SK-N-SH treated with all-trans-retinoic acid at 6 μM for 48 hours (cell line): ENCODE results near the gene TNS3.

Experiments
- ATAC-seq: fragments of 200-7000 bp; cut with Tn5 transposase; 3 replicates; pipeline ENCODE4 v1.9.1; 2020; ENCODE audit warnings: mild to moderate bottlenecking, moderate library complexity
- ARNTL ChIP-seq: fragments of 450-650 bp; formaldehyde crosslinking; IDR thresholded peaks from 2 replicates; pipeline ENCODE4 v1.5.0; 2020; ENCODE audit warnings: low read depth, mild to moderate bottlenecking, moderate library complexity, borderline replicate concordance
- BACH2 ChIP-seq: fragments of 250-450 bp; sonication (Bioruptor Pico); IDR thresholded peaks from 2 replicates; pipeline ENCODE4 v1.9.0; 2021; ENCODE audit warnings: mild to moderate bottlenecking, borderline replicate concordance
- CSDC2 ChIP-seq: fragments of 250-450 bp; sonication (Bioruptor Pico); IDR thresholded peaks from 2 replicates; pipeline ENCODE4 v1.5.0; 2020; ENCODE audit warnings: mild to moderate bottlenecking, moderate library complexity
- CSRNP3 ChIP-seq: fragments of 250-450 bp; sonication (Bioruptor Pico); IDR thresholded peaks from 2 replicates; pipeline ENCODE4 v1.5.1; 2021; ENCODE audit warnings: mild to moderate bottlenecking, moderate library complexity
- ESRRG ChIP-seq: fragments of 250-450 bp; sonication (Bioruptor Pico); IDR thresholded peaks from 2 replicates; pipeline ENCODE4 v1.6.1; 2021; ENCODE audit warnings: mild to moderate bottlenecking
- GLIS3 ChIP-seq: fragments of 250-450 bp; sonication (Bioruptor Pico); IDR thresholded peaks from 2 replicates; pipeline ENCODE4 v1.5.0; 2020; ENCODE audit warnings: mild to moderate bottlenecking, moderate library complexity
- ISL1 ChIP-seq: fragments of 250-450 bp; sonication (Bioruptor Pico); IDR thresholded peaks from 2 replicates; pipeline ENCODE4 v2.1.2; 2022; ENCODE audit warnings: mild to moderate bottlenecking, moderate library complexity
- OSR1 ChIP-seq: fragments of 250-450 bp; sonication (Bioruptor Pico); IDR thresholded peaks from 2 replicates; pipeline ENCODE4 v1.8.0; 2022; ENCODE audit warnings: moderate library complexity, mild to moderate bottlenecking, inconsistent platforms
- POU6F1 ChIP-seq: fragments of 250-450 bp; sonication (Bioruptor Pico); IDR thresholded peaks from 2 replicates; pipeline ENCODE4 v1.8.0; 2021; ENCODE audit warnings: low read depth, mild to moderate bottlenecking, moderate library complexity, borderline replicate concordance
- RARB ChIP-seq: fragments of 250-450 bp; sonication (Bioruptor Pico); IDR thresholded peaks from 2 replicates; pipeline ENCODE4 v1.8.0; 2021; ENCODE audit warnings: mild to moderate bottlenecking, moderate library complexity
- TCF4 ChIP-seq: fragments of 250-450 bp; sonication (Bioruptor Pico); IDR thresholded peaks from 2 replicates; pipeline ENCODE4 v1.8.0; 2021; ENCODE audit warnings: mild to moderate bottlenecking, moderate library complexity, borderline replicate concordance
- TOX ChIP-seq: fragments of 250-450 bp; sonication (Bioruptor Pico); IDR thresholded peaks from 2 replicates; pipeline ENCODE4 v1.8.0; 2021; ENCODE audit warnings: mild to moderate bottlenecking, moderate library complexity, borderline replicate concordance
- TSHZ2 ChIP-seq: fragments of 250-450 bp; sonication (Bioruptor Pico); IDR thresholded peaks from 2 replicates; pipeline ENCODE4 v1.5.0; 2020; ENCODE audit warnings: mild to moderate bottlenecking, moderate library complexity
- ZC3H10 ChIP-seq: fragments of 250-450 bp; sonication (Bioruptor Pico); IDR thresholded peaks from 2 replicates; pipeline ENCODE4 v1.5.1; 2021; ENCODE audit warnings: mild to moderate bottlenecking, moderate library complexity
- ZFP3 ChIP-seq: fragments of 250-450 bp; sonication (Bioruptor Pico); IDR thresholded peaks from 2 replicates; pipeline ENCODE4 v1.5.0; 2020; ENCODE audit warnings: mild to moderate bottlenecking, moderate library complexity
- ZFP30 ChIP-seq: fragments of 450-650 bp; formaldehyde crosslinking; IDR thresholded peaks from 2 replicates; pipeline ENCODE4 v1.5.0; 2022; ENCODE audit warnings: mild to moderate bottlenecking, moderate library complexity
- ZNF565 ChIP-seq: fragments of 450-650 bp; formaldehyde crosslinking; conservative IDR thresholded peaks from 2 replicates; pipeline ENCODE4 v1.5.0; 2020; ENCODE audit warnings: low read depth, mild to moderate bottlenecking, moderate library complexity
- ZNF70 ChIP-seq: fragments of 450-650 bp; formaldehyde crosslinking; IDR thresholded peaks from 2 replicates; pipeline ENCODE4 v1.5.0; 2020; ENCODE audit warnings: mild to moderate bottlenecking, moderate library complexity
- ZNF8 ChIP-seq: fragments of 450-650 bp; formaldehyde crosslinking; IDR thresholded peaks from 2 replicates; pipeline ENCODE4 v1.5.0; 2020; ENCODE audit warnings: mild to moderate bottlenecking, moderate library complexity
- TF ChIP-seq, protein P1 (sequence below): fragments of 250-450 bp; sonication (Bioruptor Pico); IDR thresholded peaks from 2 replicates; pipeline ENCODE4 v1.5.1; 2020; ENCODE audit warnings: low read depth, mild to moderate bottlenecking, moderate library complexity

The TNS3 gene

DNA sequence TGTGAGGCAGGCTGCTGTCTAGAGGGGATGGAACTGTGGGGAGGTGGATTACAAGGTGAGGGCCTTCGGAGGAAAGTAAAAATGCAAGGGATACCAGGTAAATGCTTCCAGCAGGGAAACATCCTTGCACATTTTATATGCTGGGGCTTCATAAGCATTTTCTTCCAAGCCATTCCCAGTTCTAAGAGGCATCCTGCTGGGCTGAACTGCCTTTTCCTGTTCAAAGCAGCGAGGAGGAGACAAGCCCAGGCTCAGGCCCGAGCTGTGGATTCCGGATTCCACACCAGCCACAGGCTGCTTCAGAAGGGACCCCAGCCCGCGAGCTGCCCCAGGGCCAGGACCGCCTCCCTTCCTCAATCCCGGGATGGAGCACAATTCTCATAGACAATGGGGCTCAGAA is 249.7 kb downstream of the TNS3 start:
- TF ChIP-seq ZC3H10 (CRISPR knock-in tag) = no peak
- TF ChIP-seq GLIS3 = no peak
- TF ChIP-seq ZNF8 (CRISPR knock-in tag) = no peak
- TF ChIP-seq OSR1 (CRISPR knock-in tag) = no peak
- TF ChIP-seq, protein P1, sequence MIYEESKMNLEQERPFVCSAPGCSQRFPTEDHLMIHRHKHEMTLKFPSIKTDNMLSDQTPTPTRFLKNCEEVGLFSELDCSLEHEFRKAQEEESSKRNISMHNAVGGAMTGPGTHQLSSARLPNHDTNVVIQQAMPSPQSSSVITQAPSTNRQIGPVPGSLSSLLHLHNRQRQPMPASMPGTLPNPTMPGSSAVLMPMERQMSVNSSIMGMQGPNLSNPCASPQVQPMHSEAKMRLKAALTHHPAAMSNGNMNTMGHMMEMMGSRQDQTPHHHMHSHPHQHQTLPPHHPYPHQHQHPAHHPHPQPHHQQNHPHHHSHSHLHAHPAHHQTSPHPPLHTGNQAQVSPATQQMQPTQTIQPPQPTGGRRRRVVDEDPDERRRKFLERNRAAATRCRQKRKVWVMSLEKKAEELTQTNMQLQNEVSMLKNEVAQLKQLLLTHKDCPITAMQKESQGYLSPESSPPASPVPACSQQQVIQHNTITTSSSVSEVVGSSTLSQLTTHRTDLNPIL = no peak
- no peak for TF ChIP-seq CSRNP3 (CRISPR knock-in tag)
- no peak for TF ChIP-seq RARB
- no peak for TF ChIP-seq ZFP3
- TF ChIP-seq ZNF565 (CRISPR knock-in tag) = no peak
- TF ChIP-seq, all 23 proteins: peak for 0
- ATAC-seq = no peak

GRCh38 chr7:47331179-47331565 is 250.7 kb downstream of the TNS3 start:
- ATAC-seq = no peak
- TF ChIP-seq TSHZ2 (CRISPR knock-in tag) = no peak
- TF ChIP-seq ISL1 (CRISPR knock-in tag) = no peak
- no peak for TF ChIP-seq TCF4 (CRISPR knock-in tag)
- no peak for TF ChIP-seq CSDC2
- TF ChIP-seq ZNF8 (CRISPR knock-in tag) = no peak
- no peak for TF ChIP-seq RARB
- no peak for TF ChIP-seq ESRRG (CRISPR knock-in tag)
- TF ChIP-seq ZNF70 (CRISPR knock-in tag) = no peak
- no peak for TF ChIP-seq POU6F1 (CRISPR knock-in tag)
- no peak for TF ChIP-seq TOX (CRISPR knock-in tag)
- no peak for TF ChIP-seq GLIS3

- no peak for TF ChIP-seq ZFP30 (CRISPR knock-in tag)
- TF ChIP-seq CSDC2 = no peak
- TF ChIP-seq BACH2 (CRISPR knock-in tag) = no peak
- TF ChIP-seq TCF4 (CRISPR knock-in tag) = no peak
- TF ChIP-seq ESRRG (CRISPR knock-in tag) = no peak
- TF ChIP-seq TSHZ2 (CRISPR knock-in tag) = no peak
- TF ChIP-seq CSRNP3 (CRISPR knock-in tag) = no peak
- TF ChIP-seq OSR1 (CRISPR knock-in tag) = no peak
- no peak for TF ChIP-seq ARNTL (CRISPR knock-in tag)
- TF ChIP-seq POU6F1 (CRISPR knock-in tag) = no peak
- TF ChIP-seq ZNF70 (CRISPR knock-in tag) = no peak
- TF ChIP-seq TOX (CRISPR knock-in tag) = no peak
- no peak for TF ChIP-seq ZFP3
- ATAC-seq = no peak
Observed at GRCh38 chr7:47330561-47331178, 251.2 kb downstream of the TNS3 start.
